GM18502 (cell line): Measurements from ENCODE around the gene CCNF.

Source experiments
- ATAC-seq: cut with Tn5 transposase; IDR thresholded peaks from one replicate; pipeline ENCODE4 v1.9.1; 2021; ENCODE audit warnings: mild to moderate bottlenecking; ENCODE audit not compliant: unreplicated experiment, poor library complexity

Gene CCNF

GRCh38 chr16:2497695-2498484 is 68.6 kb downstream of the CCNF start:
- ATAC-seq, result no peak

DNA sequence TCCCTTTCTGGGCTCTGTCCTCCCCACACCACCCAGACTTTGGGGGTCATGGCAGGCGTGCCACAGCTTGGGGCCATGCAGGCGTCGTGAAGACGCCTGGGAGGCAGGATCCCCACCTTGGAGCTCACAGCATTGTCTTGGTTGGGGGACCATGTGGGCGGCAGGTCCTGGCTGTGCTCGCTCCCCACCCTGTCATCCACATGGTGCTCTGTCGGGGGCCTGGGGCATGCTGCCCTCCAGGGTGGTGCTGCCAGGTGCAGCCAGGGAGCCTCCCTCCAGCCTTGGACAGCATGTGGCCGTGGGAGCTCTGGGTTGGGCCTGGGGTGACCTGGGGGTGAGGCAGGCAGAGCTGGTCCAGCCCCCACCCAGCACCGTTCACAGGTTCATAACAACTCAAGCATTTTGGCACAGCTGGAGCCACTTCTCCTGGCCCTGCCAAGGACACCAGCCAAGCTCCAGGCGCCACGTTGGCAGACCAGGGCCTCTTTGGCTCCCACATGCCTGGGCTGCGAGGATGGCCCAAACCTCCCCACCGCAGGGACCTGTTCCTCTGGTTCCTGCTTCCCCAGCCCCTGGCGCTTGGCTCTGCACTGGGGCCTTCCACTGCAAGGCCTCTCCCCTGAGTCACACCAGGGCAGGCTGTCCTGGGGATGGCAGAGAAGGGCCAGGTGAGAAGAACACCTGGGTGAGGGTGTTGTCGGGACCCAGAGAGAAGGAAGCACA is 69.4 kb downstream of the CCNF start:
- no peak for ATAC-seq

DNA sequence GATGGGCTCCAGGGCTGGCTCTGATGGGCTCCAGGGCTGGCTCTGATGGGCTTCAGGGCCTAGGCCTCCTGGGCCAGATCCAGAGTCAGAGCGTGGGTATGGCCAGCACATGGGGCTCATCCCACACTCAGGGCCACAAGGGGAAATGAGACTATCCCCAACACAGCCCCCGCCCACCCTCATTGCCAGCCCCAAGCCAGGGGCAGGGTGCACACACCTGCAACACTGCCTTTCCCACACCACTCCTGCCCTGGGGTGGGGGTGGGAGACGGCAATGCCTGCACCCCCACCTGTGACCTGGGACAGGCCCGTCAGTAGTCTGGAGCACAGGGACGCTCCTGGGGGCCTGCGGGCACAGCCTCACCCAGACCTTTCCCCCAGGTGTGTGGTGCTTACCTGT is 70.2 kb downstream of the CCNF start:
- no peak for ATAC-seq

DNA sequence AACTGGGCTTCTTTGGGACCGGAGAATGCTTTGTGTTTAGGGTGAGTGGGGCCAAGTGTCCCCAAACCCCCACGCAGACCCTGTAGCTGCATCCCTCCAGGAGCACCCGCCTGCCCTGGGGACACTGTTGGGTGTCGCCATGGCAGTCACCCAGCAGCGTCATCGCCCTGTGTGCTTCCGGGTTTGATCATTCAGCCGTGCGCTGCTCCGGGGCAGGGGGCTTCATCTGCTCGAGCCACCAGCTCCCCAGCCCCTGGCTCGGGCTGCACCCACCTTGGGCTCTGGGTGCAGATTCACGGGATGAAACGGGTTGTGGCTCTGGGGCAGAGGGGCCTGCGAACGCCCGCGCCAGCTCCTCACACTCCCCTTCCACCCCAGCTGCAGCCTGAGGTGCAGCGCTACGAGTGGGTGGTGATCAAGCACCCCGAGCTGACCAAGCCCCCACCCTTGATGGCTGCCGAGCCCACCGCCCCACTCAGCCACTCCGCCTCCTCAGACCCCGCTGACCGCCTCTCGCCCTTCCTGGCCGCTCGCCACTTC is 70.7 kb downstream of the CCNF start:
- ATAC-seq, result no peak

- ATAC-seq, result no peak
Measured at GRCh38 chr16:2500430-2500917, 71.2 kb downstream of the CCNF start.

DNA sequence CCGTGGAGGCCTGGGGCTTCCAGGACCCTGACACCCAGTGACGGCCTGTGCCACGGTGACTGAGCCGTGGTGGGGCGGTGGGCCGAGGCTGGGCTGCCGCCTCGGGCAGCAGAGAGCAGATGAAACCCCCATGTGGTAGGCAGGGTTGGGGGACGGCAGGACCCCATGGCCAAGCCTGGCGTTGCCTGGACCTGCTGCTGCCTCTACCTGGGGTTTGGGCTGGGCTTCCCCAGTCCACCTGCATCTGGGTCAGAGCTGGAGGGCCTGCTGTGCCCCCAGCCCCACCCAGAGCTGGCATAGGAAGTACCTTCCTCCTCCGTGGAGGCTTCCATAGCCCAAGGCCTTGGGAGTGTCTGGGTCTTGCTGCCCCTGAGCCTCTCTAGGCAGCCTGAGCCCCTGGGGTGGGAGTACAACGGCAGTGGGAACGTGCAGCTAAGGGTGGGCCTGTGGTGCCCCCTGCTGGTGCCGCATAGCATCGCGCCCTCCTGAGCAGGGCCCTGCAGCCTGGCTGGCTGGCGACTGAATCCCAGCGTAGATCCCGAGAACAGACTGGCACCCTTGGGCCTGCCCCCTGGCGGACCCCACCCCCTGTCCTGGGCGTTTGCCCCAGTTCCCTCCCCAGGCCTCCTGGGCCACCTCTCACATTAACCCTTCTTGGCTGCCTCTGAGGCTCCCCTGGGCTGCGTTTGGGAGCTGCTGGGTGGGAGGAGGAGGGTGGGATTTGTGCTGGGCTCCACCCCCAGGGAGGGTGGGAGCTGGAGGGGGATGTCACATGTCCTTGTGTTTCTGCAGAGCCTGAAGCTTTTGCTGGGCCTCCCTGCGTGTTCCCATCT is 71.9 kb downstream of the CCNF start:
- peak; percentile 56 for ATAC-seq

DNA sequence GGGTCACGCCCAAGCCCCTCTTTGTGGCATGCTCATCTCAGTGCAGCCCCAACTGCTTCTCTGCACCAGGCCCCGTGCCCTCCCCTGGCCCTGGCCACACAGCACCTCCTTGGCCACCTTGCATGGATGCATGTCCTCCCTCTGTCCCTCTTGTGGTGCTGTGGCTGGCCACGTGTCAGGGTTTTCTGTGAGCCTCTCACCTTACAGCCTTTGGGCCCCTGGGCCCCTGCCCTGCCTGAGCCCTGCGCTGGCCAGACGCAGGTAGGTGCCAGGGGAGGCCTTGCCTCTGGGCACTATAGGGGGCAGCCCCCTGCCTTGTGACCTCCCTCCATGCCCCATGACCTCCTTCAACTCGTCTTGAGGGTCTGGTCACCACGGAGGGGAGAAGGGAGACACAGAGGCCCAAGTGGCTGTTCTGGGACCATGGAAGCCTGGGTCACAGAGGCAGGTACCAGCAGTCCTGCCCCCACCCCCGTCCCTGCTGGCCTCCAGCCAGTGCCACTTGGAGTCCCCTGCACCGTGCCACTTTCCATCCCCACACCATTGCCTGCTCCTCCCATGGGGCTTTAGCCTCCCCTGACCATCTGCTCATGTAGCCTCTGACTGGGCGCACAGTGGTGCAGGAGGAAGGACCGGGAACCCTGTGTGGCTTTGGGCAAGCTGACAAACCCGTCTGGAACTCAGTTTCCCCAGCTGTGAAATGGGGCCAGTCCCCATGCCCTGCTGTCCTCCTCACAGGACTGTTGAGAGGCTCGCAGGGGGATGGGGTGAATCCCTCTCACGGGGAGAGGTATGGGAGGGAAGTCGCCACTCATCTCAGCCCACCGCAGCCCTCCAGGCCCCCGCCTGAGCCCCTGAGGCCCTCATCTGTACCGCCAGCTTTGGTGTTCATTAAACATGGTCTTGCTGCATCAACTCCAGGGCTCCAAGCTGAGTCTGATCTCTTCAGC is 73.0 kb downstream of the CCNF start:
- ATAC-seq, result no peak

- ATAC-seq, result no peak
Measured at GRCh38 chr16:2505695-2506094, 76.4 kb downstream of the CCNF start.

DNA sequence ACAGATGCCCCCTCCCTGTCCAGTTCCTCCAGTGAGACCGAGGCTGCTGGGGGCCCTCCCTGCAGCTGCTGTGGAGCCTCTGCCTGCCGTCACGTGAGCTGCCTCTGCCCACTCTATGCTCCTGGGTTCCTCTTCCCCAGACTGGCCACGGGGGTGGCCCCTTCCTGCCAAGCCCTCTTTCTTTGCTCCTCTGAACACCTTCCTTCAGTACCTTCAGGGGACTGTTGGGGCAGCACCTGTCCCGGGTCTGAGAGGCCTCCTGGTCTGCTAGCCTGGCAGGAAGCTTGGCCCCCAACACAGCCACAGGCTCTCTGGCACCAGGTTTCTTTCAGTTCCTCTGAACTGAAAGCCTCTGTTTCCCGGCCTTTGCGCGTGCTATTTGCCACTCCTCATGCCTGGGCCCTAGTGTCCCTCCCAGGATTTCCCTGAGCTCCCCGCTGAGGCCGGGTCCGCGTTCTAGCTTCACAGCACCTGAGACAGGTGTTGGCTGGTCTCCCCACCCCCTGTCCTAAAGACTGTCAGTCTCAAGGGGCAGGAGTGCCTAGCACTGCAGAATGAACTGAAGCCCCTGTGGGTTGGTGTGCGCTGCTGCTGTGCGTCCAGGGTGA is 77.9 kb downstream of the CCNF start:
- peak; percentile 47 for ATAC-seq

GRCh38 chr16:2507665-2508064 is 78.4 kb downstream of the CCNF start:
- ATAC-seq, result peak; percentile 24
